SH-SY5Y (cell line): ENCODE measurements around the gene LRRN3.

ENCODE experiments used
- GATA2 ChIP-seq: IDR thresholded peaks from 2 replicates; pipeline ENCODE4 v1.6.1; 2011; ENCODE audit warnings: mild to moderate bottlenecking, low read depth, low read length
- GATA3 ChIP-seq: IDR thresholded peaks from 2 replicates; pipeline ENCODE4 v1.6.1; 2011; ENCODE audit warnings: low read depth, mild to moderate bottlenecking, low read length, moderate library complexity

- TF ChIP-seq GATA3 (no peak), GATA2 (no peak)
Measured at GRCh38 chr7:111056371-111056770, 34.6 kb upstream of the LRRN3 start.
